GM19438 (cell line): ENCODE data around the gene SORT1.
"Not testable (repeated sequence)": the region's sequence is repeated elsewhere in the genome, so short reads cannot be mapped to it uniquely, and the experiment has no call there.

Source experiments
- ATAC-seq: cut with Tn5 transposase; IDR thresholded peaks from one replicate; pipeline ENCODE4 v1.9.1; 2021; ENCODE audit warnings: low read depth; ENCODE audit not compliant: unreplicated experiment

Gene SORT1

GRCh38 chr1:109350182-109350581 is 47.5 kb downstream of the SORT1 start:
- ATAC-seq = no peak

DNA sequence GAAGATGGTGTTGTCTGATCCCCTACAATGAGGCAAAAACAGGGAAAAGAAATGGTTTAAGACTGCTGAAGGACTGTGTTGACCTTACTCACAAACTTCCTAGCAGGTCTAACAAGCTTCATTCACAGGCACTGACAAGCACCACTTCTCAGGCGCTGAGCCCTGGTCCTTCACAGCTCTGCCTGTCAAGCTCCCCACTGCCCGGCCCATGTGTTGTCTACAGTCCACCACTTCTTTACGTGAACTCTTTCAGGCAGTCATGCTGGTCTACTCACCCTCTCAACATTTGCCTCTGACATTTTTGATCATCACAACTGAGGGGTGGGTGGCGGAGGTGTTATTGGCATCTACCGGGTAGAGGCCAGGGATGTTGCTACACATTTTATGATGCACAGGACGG is 50.2 kb downstream of the SORT1 start:
- no peak for ATAC-seq

DNA sequence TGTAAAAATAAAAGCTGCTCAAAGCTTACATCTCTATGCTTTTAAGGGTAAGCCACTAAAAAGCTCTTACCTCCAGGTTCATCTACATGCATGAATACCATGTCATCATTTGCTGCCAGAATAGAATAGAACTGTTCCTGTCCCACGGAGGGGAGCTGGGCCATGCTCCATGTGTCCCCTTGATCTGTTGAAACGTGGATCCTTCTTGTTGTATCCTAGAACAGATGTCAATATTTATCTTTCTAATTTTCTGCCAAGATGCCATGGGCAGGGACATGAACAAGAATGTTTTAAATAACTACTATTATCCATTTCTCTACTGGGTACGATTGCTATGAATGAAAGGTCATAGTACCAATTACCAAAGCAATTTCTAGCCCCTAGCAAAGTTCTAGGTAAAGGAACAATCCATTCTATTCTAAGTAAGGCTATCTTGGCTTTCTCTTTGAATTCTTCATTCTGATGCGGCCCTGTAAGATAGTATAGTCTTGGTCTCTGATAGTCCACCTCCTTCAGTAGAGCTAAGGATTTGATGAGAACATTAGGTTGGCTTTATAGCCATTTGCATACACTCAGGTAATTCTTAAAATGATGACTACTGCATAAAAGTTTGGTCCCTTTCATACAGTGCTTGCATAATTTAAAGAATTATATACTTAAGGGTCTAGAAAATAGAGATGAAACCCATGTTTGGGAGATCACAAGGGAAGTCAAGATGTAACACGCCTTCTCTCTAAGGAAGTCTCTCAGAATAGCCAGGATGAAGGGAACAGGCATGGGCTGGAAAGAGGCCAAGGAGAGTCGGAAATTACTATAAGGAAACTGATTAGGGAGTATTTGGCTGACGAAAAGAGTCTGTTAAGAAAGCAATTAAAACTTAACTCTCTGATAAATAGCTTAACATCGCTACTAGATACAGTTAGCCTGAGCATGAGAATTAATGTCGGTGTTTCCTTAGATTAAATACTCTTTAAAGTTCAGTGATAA is 55.5 kb downstream of the SORT1 start:
- no peak for ATAC-seq

- ATAC-seq = no peak
Observed at GRCh38 chr1:109338608-109339007, 59.1 kb downstream of the SORT1 start.

DNA sequence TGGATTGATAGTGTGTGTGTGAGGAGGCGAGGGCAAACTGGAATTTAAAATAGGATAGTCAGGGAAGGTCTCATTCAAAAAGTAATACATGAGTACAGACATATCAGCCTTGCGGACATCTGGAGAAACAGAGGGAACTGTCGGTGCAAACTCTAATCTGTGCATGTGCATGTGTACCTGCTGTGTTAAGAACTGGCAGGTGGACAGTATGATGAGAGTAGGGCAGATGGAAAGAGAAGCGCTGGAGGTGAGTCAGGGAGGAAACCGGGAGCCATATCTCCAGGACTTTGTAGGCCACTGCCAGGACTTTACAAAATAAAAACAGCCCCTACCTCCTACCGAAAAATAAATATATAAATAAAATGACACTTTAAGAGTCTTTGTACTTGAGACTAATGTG is 59.6 kb downstream of the SORT1 start:
- no peak for ATAC-seq

DNA sequence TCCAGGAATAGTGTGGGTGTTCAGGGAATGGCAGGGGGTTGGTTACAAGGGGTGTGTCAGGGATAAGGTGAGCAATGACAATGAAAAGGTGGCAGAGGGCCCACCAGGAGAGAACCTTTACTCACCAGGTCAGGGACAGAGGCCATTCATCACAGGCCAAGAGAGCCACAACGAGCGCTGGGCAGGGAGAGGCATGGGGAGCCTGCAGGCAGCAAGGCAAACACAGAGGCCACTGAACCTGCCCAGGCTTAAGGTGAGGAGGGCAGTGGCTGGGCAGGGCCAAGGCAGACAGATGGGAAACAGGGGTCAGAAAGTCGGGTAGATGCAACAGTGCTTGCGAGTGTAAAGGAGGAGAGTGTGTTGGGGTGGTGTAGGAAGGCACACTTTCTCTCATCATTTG is 62.6 kb downstream of the SORT1 start:
- ATAC-seq = no peak

- no peak for ATAC-seq
Observed at GRCh38 chr1:109331113-109331512, 66.6 kb downstream of the SORT1 start.

- ATAC-seq = no peak
Observed at GRCh38 chr1:109327285-109327684, 70.4 kb downstream of the SORT1 start.

DNA sequence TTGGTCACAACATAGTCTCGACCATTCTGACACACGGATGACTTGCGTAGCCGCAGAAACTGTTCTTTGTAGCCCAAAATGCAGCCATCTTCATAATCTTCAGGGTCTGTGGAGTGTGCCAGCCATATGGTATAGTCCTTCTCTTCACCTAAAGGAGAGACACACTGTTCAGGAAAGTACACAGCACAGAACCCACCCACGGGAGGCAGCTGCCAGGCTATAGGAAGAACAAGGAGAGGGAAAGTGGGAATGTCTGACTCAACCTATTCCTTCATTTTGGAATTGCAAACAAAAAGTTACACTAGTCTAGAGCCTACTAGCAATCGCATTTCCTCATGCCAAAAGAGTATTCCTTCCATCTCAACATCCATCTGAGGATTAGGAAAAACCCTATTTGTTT is 74.7 kb downstream of the SORT1 start:
- no peak for ATAC-seq

DNA sequence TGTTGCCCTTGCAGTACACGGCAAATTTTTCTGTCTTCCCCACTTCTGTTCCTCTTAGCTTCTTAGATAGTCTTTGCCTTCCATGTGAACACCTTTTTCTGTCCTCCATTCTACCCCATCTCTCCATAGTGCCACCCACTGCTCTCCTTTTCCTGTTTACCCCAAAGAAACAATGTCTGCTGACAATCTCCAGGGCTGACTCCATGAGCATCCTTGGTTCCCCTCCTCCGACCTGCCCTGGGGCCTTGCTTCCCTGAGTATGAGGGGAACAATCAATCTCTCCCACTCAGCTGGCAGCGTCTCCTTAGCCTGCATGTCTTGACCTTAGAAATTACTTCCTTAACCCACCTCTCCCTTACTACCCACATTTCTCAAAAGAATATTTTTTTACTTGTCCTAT is 78.6 kb downstream of the SORT1 start:
- no peak for ATAC-seq

- ATAC-seq = no peak
Observed at GRCh38 chr1:109316506-109316905, 81.2 kb downstream of the SORT1 start.

DNA sequence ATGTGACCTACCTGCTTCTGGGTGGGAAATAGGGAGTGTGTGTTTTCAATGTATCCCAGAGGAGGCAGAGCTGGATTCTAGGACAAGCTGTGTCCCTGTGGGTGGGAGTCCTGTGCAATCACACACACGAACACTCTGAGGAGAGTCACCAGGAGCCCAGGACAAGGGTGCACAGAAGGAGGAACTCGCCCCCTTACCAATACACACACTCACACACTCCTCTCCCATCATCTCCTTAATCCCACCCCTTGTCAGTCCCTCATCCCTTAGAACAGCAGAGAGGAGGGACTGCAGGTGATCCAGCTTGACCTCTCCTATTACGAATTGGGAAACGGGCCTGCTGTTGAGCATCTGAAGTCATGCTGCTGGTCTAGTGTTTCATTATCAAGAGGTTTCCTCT is 82.4 kb downstream of the SORT1 start:
- no peak for ATAC-seq

DNA sequence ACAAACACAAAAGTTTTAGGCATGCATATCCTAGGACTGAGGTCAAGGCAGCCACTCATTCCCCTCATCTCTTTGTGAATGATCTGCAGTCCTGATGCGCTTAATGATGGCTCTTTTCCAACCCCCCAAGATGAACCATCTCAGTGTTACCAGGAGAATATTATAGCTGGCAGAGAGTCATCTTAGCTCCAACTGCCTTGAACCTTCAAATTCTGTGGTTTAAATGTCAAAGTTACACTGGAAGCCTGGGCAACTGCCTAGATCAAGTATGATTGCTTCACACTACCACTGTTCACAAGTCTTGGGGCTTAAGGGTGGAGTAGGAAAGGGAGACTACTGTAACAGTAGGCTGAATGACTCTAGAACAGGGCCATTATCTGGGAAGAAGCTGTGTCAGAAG is 82.9 kb downstream of the SORT1 start:
- ATAC-seq = no peak

DNA sequence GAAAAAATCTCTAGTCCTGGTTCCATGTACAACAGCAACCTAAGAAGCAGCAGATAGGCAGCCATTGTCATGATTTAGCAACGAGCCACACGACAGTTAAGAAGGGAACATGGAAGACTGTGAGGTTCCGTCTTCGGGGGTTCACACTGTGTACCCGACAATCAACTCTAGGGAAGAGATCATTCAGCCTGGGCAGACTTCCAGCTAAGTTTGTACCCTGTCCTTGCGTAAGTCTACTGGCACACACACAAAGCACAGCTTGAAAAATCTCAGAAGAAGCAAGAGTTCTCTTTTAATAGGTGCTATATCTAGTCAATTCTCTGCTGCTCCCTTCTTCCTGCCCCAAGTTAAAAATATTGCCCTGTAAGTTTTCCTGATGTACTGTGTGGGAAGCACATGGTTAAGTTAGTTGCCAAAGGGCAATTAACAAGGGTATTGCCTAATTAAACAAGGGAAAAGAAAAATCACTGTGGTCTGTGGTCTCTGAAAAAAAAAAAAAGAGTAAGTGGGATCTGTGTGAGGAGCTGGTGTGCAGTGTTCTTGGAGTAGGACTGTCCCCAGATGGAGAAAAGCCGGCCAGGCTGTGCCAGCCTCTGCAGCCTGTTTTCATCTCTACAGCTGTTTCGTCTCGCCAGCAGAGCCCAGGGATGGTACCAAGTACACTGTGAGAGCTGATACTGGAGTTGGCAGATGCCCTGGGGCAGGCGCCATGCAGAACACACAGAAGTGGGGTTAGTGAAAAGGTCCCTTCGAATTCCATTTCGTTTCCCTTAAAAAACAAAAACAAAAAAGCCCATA is 84.5 kb downstream of the SORT1 start:
- ATAC-seq = no peak

DNA sequence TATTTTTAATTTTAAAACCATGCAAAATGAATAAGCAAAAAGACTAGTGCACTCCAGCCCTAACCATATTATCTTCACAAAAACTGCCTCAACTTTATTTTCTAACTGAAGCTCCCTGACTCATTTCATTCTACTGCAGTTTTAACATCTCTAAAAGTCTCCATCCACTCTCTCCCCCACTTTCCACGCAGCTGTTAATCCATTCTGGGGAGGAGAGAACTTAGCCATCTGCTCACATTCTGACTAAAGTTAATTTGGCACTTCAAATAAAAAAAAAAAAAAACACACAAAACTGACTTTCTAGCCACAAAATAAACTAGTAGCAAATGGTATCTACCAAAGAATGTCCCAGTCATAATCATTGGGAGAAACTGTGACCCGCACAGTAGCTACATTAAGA is 85.5 kb downstream of the SORT1 start:
- ATAC-seq = no peak

- no peak for ATAC-seq
Observed at GRCh38 chr1:109309347-109309746, 88.4 kb downstream of the SORT1 start.

DNA sequence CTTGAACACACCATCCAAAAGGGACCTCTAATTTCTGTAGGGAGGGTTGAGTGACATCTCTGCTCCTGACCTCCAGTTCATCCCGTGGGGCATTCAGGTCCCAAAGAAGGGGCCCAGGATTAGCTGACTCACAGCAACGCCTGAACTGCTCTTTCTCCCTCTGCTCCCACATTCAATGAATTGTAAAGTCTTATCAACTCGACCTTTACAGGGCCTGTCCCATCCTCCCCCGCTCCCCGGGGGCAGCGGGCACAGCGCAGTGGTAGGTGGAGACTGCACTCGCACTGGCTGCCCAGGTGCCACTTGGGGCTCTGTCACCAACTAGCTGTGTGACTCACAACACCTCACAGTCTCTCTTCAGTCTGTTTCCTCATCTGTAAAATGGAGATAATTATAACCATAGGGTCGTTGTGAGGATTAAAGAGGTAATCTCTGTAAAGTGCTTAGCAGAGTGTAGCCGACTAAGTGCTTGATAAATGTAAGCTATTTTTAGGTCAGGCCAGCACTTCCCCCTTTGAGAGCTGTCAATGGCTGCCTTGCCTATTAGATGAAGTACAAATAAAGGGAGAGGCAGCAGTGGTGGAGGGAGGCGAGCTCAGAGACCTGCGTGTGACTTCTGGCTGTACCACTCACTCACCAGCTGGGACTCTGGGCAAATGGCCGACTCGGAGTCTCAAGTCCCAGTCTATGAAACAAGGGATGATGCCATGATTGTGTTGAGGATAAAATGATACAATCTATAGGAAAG is 90.3 kb downstream of the SORT1 start:
- no peak for ATAC-seq

DNA sequence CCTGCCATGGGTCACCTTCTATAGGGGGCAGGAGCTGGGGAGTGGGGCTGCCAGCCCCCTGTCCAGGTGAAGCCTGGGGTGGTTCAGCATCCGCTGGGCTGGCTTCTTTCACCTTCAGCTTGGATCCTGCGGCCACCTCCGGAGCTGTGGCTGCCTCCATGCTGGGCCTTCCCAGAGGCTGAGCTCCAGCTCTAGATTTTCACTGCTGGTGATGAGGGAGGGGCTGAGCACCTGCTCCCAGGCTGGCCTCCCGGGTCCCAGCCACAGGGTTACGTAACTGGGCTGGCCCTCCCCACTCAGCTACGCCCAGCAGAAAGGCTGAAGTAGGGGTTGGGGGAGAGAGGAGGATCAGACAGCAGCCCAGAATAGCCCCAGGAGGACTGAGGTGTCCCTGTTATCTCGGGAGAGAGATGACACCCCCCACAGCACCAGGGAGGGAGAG is 90.9 kb downstream of the SORT1 start, which contains the start of gene MYBPHL:
Gene MYBPHL, minus strand, starts transcription at position 180 of the 442 bp plus-strand sequence. Its CDS starts 20 bp downstream, at position 160.
- no peak for ATAC-seq

- not testable (repeated sequence) for ATAC-seq
Observed at GRCh38 chr1:109305991-109306390, 91.7 kb downstream of the SORT1 start.

GRCh38 chr1:109304226-109304920 is 93.3 kb downstream of the SORT1 start:
- no peak for ATAC-seq
